ENCODE results near the gene ANKRD13D.

GRCh38 chr11:67285541-67286498 lies 3.3 kb upstream of the ANKRD13D start:
- no peak for TF ChIP-seq EP300 (IDR thresholded peaks at IDR 0.05; ENCODE audit: low read depth)
- TF ChIP-seq CTCF (IDR thresholded peaks at IDR 0.05), result no peak
- no peak for TF ChIP-seq POLR2A (IDR thresholded peaks at IDR 0.05)
- no peak for TF ChIP-seq POLR2AphosphoS5 (IDR thresholded peaks at IDR 0.05)

Data from transverse colon (tissue), 4 donors.